ENCODE measurements around the gene HINFP.
A peak's percentile ranks its signal among the peaks of the same experiment; 100 is the strongest.
"Not testable (repeated sequence)": the region's sequence is repeated elsewhere in the genome, so short reads cannot be mapped to it uniquely, and the experiment has no call there.

Gene HINFP

DNA sequence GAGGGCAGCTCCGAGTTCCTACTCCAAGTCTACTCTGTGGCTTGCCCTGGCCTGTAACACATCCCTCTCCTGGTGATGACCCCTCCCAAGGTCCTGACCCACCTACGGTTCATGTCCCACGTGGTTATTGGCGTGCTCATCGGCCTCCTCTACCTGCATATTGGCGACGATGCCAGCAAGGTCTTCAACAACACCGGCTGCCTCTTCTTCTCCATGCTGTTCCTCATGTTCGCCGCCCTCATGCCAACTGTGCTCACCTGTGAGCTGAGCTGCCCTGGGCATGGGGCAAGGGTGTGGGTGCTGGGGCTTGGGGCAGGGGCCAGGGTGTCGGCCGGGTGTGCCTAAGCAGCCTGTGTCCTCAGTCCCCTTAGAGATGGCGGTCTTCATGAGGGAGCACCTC is 37.1 kb downstream of the HINFP start:
- no peak for DNase-seq

DNA sequence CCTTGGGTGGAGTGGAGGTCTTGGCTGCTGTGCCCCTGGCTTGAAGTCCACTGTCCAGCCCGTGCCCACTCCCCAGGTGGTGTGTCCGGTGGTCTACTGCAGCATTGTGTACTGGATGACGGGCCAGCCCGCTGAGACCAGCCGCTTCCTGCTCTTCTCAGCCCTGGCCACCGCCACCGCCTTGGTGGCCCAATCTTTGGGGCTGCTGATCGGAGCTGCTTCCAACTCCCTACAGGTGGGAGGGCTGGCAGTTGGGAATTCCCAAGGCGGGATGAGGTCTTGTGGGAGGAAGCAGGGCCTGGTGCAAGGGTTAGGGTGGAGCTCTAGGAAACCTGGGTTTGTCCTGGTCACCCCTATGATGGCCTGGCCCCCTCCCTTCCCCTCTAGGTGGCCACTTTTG is 38.8 kb downstream of the HINFP start:
- no peak for DNase-seq

DNA sequence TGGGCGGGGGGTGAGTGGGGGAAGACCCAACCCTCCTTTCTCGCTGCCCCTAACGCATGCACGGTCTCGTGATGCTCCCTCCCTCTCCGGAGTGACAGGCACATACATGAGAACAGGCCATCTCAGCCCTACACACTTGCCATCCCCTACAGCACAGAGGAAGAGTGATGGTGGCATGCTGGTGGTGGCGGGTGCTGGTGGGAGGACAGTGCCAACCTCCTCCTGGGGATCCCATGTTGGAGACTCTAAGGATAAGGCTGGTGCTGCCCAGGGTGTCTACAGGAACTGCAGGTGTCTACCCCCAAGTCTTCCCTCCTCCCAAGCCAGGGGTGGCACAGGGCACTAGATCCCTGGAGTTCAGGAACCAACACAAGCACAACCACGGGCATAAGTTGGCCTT is 40.5 kb downstream of the HINFP start:
- no peak for DNase-seq

DNA sequence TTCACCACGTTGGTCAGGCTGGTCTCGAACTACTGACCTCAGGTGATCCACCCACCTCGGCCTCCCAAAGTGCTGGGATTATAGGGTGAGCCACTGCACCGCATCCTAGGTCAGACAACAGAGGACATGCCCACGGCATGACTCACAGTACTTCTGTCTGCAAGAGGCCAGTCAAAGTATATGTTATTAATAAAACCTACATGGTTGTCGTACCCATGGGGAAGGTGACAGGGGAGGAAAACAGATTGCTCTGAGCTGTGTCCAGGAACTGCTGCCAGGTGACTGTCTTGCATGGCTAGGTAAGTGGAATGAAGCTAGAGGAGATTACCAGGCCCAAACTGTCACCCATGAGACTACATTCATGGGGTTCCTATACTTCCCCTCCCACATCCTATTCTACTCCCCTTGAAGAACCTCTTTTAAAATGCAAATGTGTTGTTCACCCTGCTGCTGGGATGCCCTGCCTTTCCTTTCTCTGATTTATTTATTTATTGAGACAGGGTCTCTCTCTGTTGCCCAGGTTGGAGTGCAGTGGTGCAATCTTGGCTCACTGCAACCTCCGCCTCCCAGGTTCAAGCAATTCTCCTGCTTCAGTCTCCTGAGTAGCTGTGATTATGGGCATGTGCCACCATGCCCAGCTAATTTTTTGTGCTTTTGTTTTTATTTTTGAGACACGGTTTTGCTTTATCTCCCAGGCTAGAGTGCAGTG is 45.1 kb downstream of the HINFP start:
- no peak for DNase-seq

DNA sequence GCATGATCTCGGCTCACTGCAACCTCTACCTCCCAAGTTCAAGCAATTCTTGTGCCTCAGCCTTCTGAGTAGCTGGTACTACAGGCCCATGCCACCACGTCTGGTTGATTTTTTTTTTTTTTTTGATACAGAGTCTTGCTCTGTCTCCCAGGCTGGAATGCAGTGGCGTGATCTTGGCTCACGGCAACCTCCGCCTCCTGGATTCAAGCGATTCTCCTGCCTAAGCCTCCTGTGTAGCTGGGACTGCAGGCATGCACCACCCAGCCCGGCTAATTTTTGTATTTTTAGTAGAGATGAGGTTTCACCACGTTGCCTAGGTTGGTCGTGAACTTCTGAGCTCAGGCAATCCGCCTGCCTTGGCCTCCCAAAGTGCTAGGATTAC is 45.7 kb downstream of the HINFP start:
- not testable (repeated sequence) for DNase-seq

DNA sequence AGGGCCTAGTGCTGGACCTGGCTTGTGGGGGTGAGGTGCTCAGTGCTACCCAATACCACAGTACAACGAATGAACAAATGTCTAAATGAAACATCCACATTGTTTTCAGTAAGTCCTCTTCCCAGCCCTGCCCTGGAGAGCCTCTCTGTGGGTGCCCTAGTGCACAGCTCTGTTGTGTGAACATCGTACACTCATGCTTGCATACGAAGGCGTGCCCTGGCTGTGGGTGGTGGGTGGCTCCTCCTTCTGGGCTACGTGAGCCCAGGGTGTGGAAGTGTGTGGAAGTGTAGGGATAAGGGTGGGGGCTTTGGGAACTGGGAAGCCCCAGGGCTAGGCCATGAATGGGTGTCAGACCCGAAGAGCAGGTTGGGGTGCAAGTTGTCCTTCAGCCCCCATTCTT is 46.6 kb downstream of the HINFP start:
- DNase-seq = no peak

DNA sequence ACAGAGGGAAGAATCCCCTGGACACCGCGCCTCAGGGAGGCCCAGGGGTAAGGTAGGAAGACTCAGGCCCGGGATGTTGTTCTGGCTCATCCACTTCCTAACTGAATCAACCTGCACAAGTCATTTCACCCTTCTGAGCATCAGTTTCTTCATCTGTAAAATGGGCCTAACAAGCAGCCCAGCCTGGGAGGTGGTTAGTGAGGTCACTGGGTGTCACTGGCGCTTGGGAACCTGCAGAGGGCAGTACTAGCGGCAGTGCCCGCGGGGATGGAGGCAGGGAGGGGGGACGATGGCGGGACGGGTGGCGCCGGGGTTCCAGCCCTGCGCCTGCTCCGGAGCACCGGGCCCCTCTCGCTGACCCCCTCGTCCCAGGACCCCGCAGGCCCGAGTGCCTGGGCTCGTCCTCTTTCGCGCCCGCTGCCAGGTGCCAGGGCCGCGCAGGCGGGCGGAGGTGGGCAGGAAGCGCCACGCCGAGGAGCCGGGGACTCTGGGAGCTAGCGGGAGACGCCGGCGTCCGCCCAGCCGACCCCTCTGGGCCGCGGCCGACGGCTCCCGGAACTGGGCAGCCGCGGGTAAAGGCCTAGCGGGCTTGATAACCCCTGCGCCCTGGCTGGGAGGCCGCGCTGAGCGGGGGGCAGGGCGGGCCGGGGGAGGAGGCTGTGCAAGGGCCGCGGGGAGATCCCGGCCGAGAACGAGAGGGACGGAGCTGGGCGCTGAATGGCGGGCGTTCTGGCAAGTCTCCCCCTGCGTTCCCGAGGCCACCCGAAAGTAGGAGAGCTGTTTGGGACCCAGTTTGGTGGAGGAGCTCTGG is 47.3 kb downstream of the HINFP start, which contains the start of gene NLRX1:
NLRX1 (plus strand) TSS at position 255 of the 811 bp plus-strand sequence. CDS start 2,679 bp downstream, outside the sequence.
- DNase-seq = peak; percentile 85 to 86

DNA sequence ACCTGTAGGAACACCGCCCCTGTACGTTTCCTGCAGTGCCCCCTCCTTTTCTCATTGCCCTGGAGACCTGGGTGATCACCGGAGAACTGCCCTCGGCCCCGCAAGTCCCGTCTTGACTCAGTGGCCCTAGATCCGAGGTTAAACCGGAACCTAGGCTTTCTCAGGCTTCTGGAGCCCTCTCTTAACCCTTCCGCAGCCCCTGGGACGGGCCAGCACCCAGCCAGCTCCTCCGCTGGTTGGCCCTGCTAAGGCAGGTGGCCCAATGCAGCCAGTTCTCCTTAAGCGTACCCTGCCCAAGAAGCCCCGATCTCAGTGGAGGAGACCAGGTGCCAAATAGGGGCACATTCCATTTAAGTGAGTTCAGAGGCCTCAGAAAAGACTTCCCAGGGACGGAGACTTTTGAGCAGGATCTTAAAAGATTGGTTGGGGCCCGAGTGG is 47.9 kb downstream of the HINFP start:
- DNase-seq = no peak

DNA sequence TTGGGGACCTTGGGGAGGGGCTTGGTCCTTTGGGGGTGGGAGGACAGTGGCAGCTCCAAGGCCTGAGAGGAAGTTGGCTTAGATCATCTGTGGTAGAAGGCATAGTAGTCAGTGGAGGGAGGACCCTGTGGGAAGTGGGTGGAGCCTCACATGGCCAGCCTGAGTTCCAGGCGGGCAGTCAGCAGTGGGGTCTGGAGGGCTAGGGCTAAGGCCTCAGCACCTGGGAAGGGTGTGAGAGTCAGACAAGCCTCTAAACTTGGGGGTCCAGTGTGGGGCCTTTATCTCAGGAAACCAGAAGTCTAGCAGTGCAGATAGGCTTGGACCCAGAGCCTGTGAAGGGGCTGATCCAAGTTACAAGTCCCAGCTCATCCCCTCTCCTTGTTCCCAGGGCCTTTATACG is 51.1 kb downstream of the HINFP start:
- DNase-seq = no peak

DNA sequence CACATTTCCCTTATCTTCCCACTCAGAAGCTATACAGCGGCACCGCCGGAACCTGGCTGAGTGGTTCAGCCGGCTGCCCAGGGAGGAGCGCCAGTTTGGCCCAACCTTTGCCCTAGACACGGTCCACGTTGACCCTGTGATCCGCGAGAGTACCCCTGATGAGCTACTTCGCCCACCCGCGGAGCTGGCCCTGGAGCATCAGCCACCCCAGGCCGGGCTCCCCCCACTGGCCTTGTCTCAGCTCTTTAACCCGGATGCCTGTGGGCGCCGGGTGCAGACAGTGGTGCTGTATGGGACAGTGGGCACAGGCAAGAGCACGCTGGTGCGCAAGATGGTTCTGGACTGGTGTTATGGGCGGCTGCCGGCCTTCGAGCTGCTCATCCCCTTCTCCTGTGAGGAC is 52.1 kb downstream of the HINFP start:
- DNase-seq = no peak

DNA sequence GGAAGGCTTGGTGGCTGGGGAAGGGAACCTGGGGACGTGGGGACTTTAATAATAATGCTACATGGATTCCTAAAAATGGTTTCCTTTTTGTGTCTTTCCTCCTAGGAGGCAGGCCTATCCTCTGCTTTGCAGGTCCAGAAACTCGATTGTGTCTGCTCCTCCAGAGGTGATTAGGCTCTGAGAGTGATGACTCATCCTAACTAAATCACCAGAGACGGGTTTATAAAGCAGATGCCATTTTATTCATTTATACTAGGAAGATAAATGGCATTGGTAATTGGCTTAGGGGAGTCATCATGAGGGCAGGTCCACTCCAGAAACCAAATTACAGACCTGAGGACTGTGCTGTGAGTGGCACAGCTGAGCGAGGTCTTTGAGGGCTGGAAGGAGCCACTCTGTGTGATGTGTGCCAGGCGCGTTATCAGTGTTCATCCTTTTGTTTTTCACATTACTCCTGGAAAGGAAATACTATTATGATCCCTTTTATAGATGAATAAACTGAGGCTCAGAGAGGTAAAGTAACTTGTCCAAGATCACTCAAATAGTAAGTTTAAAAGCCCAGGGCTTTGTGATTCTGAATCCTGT is 54.2 kb downstream of the HINFP start:
- DNase-seq = no peak

DNA sequence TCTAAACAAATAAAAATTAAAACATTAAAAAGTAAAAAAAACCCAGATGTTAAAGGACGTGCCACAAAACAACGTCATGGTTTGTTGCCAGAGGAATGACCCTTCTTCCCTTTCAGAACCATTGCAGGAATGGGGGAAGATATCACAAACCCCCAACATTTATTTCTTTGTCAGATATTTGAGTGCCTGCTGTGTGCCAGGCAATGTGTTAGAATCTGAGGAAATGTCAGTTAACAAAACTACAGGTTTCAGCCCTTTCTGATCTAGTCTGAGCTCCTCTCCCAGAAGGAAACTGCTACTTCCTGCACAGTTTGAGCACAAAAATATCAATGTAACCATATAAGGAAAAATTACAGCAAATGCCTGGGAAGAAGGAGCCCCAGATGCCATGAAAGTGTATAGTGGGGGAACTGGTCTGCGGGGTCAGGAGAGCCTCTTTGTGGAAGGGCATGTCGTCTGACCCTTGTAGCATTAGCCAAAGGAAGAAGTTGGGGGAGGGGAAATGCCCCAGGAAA is 56.8 kb downstream of the HINFP start:
- DNase-seq = no peak

DNA sequence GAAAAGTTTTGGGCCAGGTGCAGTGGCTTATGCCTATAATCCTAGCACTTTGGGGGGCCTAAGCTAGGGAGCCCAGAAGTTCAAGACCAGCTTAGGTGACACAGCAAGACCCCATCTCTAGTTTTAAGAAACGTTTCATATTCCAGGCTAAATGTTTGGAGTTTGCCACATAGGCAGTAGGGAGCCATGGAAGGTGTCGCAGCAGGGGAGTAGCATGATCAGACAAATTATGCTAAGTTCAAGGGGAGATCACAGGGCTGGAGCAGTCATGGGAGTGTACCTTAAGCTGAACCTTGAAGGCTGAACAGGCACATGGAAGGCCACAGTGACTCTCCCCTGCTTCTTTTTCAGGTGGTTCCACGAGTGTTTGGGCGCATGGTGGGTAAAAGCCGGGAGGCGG is 58.0 kb downstream of the HINFP start:
- DNase-seq = no peak

DNA sequence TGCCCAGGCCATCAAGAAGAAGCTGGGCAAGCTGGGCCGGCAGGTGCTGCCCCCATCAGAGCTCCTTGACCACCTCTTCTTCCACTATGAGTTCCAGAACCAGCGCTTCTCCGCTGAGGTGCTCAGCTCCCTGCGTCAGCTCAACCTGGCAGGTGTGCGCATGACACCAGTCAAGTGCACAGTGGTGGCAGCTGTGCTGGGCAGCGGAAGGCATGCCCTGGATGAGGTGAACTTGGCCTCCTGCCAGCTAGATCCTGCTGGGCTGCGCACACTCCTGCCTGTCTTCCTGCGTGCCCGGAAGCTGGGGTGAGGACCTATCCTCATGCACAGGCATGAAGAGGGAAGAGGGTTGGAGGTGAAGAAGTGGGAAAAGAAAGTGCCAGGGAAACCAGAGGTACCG is 58.6 kb downstream of the HINFP start:
- DNase-seq = peak; percentile 48 to 70

DNA sequence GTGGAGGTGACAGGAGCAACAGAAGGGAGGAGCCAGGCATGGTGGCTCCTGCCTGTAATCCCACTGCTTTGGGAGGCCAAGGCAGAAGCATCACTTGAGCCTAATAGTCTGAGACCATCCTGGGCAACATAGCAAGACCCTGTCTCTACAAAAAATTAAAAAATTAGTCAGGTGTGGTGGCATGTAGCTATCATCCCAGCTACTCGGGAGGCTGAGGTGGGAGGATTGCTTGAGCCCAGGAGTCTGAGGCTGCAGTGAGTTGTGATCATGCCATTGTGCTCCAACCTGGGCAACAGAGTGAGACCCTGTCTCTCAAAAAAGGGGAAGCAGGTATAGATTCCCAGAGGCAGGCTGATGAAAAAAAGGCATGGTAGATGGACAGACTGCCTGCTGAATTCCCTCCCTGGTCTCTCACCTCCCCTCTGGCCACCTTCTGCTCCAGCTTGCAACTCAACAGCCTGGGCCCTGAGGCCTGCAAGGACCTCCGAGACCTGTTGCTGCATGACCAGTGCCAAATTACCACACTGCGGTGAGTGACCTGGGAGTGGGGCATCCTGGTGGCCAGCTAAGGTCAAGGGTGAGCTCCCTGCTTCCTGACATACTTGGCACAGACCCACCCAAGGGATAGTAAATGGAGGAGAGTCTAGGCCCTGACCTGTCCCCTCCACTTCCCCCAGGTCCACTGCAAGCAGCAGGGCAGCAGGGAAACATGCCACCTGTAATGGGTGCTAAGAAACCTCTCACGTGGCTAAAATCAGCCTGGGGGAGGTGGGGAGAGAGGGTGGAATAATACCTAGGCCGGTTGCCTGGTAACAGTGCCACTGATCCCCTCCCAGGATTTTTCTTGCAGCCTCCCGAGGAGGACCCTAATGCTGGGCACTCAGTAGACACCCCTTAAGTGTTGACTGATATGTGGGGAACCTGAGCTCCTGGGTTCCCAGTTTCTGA is 59.6 kb downstream of the HINFP start:
- peak in 1 of 2 experiments; percentile 14 for DNase-seq

DNA sequence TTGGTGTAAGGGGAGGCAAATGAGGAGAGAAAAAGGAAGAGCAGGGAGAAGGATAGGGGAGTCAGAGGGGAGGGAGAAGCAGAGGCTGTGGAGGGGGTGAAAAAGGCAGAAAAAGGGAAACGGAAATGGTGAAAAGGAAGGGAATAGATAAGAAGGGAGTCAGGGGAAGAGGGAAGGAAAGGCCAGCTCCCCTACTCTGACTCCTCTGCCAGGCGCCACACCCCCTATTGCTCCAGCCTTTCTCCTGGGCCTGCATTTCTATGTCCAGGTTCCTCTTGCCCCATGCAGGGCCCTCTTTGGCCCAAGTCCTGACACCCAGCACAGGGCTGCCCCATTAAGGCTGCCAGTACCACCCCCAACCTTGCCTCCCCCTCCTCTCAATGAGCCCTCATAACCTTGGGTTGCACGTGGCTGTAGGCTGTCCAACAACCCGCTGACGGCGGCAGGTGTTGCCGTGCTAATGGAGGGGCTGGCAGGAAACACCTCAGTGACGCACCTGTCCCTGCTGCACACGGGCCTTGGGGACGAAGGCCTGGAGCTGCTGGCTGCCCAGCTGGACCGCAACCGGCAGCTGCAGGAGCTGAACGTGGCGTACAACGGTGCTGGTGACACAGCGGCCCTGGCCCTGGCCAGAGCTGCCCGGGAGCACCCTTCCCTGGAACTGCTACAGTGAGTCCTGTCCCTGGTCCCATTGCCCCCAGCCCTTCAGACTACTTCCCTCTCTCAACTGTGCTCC is 60.5 kb downstream of the HINFP start:
- DNase-seq = peak; percentile 74 to 88

DNA sequence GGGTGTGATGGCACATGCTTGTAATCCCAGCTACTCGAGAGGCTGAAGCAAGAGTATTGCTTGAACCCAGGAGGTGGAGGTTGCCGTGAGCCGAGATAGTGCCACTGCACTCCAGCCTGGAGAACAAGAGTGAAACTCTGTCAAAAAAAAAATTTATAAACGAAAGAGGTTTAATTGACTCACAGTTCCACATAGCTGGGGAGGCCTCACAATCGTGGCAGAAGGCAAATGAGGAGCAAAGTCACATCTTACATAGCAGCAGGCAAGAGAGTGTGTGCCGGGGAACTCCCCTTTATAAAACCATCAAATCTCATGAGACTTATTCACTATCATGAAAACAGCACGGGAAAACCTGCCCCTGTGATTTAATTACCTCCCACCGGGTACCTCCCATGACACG is 63.0 kb downstream of the HINFP start:
- DNase-seq = not testable (repeated sequence)

All from NCI-H2081 (cell line).